ENCODE measurements around the gene CUX1. TPM values are rescaled to one million over a fixed set of nuclear protein-coding genes. Genes with fewer than 3 reads are reported as not detected.

CUX1 gene
- total RNA-seq, 1 donor: 46.2 TPM

- H3K4me3 ChIP-seq (ENCODE audit: low read depth, low read length): peak within 1 kb of the TSS; percentile 69
- peak; percentile 80 for DNase-seq (ENCODE audit: low read depth)
- TF ChIP-seq, protein P1, sequence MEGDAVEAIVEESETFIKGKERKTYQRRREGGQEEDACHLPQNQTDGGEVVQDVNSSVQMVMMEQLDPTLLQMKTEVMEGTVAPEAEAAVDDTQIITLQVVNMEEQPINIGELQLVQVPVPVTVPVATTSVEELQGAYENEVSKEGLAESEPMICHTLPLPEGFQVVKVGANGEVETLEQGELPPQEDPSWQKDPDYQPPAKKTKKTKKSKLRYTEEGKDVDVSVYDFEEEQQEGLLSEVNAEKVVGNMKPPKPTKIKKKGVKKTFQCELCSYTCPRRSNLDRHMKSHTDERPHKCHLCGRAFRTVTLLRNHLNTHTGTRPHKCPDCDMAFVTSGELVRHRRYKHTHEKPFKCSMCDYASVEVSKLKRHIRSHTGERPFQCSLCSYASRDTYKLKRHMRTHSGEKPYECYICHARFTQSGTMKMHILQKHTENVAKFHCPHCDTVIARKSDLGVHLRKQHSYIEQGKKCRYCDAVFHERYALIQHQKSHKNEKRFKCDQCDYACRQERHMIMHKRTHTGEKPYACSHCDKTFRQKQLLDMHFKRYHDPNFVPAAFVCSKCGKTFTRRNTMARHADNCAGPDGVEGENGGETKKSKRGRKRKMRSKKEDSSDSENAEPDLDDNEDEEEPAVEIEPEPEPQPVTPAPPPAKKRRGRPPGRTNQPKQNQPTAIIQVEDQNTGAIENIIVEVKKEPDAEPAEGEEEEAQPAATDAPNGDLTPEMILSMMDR (IDR thresholded peaks at IDR 0.05; ENCODE audit: insufficient read depth, low read depth, low read length): no peak
These were observed 469.0 kb downstream of the CUX1 start, which contains the start of gene SH2B2 for GRCh38 chr7:102286237-102287110. TSS of gene SH2B2 (plus strand) at chr7:102286868. CDS start at chr7:102300551, 13,683 bp downstream.

DNA sequence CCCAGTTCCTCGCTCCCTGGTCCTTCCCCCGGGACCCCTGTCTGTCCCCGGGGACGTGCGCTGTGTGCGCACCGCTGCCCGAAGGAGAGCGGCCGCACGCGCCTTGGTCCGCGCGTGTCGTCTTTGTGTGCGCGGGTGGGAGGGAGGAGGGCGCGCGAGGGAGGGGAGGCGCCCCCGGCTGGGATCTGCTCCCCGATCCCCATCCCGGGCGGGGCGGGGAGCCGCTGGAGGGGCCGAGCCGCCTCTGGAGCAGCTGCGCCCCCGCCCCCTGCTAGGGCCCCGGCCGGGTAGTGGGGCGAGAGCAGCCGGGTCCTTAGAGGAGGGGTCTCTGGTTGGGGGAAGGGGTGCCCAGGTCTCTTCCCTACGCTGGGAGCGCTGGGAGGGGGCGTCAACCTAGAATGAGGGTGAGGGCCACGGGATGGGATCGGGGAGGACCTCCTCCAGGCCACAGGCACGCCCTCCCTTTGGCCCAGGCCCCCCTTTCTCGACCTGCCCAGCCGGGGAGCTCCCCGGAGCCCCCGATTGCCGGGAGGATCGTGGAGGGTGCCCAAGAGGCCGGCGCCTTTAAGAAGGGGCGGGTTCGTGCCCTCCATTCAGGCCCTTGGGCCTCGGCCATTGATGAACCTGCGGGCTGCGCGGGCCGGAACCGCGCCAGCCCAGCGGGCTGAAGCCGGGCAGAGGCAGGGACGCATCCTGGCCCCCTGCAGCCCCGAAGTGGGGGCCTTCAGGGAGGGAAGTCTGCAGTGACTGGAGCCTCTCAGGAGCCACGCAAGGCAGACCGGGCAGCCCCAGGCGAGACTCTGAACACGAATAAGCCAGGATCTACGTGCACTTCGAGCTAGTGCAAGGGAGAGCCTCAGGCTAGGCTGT, 469.9 kb downstream of the CUX1 start:
- H3K4me3 ChIP-seq (ENCODE audit: low read depth, low read length): peak overlapping the region; percentile 66
- TF ChIP-seq, protein P1 (IDR thresholded peaks at IDR 0.05; ENCODE audit: insufficient read depth, low read depth, low read length): no peak
- DNase-seq (ENCODE audit: low read depth): no peak

GRCh38 chr7:102287981-102288278, 470.5 kb downstream of the CUX1 start:
- DNase-seq (ENCODE audit: low read depth): no peak
- peak overlapping the region; percentile 66 for H3K4me3 ChIP-seq (ENCODE audit: low read depth, low read length)
- TF ChIP-seq, protein P1 (IDR thresholded peaks at IDR 0.05; ENCODE audit: insufficient read depth, low read depth, low read length): no peak

DNA sequence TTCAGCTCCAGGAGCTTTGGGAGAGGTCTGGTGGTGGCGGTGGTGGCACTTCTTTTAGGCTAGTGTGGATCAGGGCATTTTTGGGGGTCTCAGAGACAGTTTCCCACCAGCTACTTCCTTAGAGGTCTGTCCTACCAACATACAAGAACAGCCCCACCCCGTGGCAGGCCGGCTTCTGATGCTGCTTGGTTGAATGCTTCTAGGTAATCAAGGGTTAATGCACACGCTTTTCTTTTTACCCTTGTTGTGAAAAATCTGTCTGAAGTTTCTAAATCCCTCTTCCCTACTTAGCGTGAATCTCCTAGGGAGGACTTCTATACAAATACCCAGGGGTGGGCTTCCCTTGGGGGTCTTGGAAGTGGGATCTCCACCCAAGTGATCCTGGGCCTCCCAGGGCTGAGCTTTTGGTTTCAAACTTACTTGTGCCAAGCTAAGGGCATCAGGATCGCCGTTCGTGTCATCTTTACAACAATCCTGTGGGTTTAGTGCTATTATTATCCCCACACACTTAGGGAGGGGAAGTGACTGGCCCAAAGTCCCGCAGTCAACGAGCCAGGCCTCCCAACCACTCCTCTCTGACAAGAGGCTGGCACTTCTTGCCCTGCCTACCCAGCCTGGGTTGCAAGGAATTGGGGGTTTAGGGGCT, 471.0 kb downstream of the CUX1 start:
- TF ChIP-seq, protein P1 (IDR thresholded peaks at IDR 0.05; ENCODE audit: insufficient read depth, low read depth, low read length): no peak

DNA sequence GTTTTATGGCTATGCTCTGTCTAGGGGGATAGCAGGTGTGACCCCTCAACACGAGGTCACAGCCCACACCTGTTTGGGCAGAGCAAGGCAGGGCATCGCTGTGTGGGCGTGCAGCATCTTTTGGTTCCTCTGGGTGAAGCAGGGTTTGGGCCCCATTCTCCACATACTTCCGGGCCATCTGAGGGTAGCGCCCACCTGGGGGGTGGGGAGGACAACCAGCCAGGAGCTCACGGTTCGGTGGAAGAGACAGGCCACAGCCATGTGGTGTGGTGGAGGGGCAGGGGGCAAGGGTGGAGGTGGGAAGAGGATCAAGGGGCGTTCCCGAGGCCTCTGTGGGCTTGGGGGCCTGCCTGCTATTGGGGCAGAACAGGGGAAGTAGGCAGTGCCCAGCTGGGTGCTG, 471.6 kb downstream of the CUX1 start:
- TF ChIP-seq, protein P1 (IDR thresholded peaks at IDR 0.05; ENCODE audit: insufficient read depth, low read depth, low read length): no peak
- DNase-seq (ENCODE audit: low read depth): no peak
- no peak overlapping the region for H3K4me3 ChIP-seq (ENCODE audit: low read depth, low read length)

More for the DNA sequence above, 471.0 kb downstream of the CUX1 start:
- no peak for DNase-seq (ENCODE audit: low read depth)
- no peak overlapping the region for H3K4me3 ChIP-seq (ENCODE audit: low read depth, low read length)

- no peak for DNase-seq (ENCODE audit: low read depth)
These were observed 473.9 kb downstream of the CUX1 start for GRCh38 chr7:102291056-102291915.

More at GRCh38 chr7:102291056-102291915, 473.9 kb downstream of the CUX1 start:
- no peak overlapping the region for H3K4me3 ChIP-seq (ENCODE audit: low read depth, low read length)
- TF ChIP-seq, protein P1 (IDR thresholded peaks at IDR 0.05; ENCODE audit: insufficient read depth, low read depth, low read length): no peak

Data from fibroblast of villous mesenchyme (primary cell).